DMS79 (cell line): ENCODE results near the gene ABCA3.
"Not testable (repeated sequence)": the region's sequence is repeated elsewhere in the genome, so short reads cannot be mapped to it uniquely, and the experiment has no call there.

Source experiments
- DNase-seq: peaks from one replicate; lab custom pipeline; 2025; lab: John Stamatoyannopoulos, UW

Gene ABCA3

DNA sequence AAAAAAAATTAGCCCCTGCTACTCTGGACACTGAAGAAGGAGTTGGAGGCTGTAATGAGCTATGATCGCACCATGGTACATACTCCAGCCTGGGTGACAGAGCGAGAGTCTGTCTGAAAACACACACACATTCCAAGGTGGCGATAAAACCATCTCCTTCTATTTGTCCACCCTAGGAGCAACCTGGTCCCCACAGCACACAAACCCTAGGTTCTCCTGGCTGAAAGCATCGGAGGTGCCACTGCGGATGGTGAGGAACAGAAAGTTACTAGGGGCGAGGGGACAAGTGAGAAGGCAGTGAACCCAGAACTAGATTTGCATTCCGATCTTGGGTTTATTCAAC, 87.8 kb downstream of the ABCA3 start:
- no peak for DNase-seq

DNA sequence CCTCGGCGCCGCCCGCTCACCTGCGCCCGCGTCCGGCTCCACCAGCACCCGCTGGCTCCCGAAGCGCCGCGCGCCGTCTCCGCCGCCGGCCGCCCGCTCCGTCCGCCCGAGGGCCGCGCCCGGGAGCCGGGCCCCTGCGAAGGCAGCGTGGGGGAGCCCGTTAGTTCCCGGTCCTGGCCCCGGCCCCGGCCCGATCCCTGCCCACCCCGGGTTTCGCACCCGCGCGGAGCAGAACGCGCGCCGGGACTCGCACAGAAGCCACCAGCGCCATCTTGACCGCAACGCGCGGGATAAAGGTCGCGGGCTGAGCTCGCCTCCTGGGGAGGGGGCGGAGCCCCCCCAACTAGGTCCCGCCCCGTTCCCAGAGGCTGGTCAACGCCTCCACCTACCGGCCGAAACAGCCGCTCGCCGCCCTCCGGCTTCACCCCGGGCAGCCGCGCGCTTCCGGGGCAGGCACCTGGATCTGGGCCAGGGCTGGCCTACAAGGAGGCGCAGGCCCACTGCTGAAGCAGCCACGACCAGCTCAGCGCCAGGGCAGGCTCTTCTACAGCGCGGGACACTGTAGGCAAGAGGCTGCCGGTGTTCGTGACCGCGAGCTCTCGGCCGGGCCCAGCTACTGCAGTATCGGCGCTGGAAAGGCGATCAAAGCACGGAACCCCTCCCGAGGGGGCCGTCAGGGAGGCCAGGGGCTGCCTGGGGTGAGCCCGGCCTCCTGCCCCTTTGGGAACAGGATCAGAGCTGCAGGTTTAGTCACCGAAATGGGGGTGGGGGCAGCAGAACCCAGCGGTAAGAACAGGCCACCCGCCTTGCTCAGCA, 89.0 kb downstream of the ABCA3 start, which contains the start of gene ECI1:
ECI1 (minus strand) TSS at position 292 of the 816 bp plus-strand sequence; CDS start at position 271, 21 bp downstream.
- DNase-seq = peak; percentile 81

DNA sequence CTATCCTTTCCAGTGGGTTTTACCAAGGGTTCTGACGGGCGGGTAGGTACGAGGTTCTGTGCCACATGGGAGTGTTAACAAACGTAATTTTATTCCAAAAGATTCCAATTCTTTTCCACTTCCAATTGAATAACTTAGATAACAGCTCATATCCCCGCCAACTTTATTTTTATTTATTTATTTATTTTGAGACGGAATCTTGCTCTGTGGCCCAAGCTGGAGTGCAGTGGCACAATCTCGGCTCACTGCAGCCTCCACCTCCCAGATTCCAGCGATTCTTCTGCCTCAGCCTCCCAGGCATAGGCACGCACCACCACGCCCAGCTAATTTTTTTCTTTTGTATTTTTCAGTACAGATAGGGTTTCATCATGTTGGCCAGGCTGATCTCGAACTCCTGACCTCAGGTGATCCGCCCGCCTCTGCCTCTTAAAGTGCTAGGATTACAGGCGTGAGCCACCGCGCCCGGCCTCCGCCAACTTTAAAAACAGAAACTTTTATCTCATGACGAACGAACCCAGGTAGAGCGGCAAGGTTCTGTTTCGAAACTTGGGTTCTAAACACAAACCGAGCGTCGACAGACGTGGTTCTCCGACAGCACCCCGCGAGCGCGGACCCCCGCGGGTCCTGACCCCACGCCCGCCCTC, 89.8 kb downstream of the ABCA3 start:
- no peak for DNase-seq

DNA sequence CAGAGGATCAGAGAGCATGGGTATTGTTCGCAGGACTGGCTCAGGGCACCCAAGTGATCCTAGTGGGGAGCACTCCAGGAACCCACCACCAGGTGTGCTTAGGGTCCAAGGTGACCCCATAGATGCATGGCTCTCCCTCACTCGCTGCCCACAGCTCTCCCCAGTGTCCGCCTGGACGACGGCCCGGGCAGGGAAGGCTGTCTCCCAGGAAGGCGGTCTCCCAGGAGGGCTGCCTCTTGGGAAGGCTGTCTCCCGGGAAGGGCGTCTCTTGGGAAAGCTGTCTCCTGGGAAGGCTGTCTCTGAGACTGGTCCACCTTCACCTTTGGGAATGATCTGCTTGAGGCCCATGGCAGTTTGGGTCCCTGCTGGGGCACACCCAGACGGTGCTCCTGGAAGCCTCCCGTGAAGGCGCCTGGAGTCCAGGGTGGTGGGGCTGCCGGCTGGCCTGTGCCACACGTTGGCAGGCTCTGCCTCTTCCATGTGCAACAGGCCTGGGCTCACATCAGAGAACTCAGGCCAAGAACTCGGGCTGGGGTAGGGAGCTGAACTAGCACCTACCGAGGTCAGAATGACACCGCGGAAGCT, 94.1 kb downstream of the ABCA3 start:
- no peak for DNase-seq

DNA sequence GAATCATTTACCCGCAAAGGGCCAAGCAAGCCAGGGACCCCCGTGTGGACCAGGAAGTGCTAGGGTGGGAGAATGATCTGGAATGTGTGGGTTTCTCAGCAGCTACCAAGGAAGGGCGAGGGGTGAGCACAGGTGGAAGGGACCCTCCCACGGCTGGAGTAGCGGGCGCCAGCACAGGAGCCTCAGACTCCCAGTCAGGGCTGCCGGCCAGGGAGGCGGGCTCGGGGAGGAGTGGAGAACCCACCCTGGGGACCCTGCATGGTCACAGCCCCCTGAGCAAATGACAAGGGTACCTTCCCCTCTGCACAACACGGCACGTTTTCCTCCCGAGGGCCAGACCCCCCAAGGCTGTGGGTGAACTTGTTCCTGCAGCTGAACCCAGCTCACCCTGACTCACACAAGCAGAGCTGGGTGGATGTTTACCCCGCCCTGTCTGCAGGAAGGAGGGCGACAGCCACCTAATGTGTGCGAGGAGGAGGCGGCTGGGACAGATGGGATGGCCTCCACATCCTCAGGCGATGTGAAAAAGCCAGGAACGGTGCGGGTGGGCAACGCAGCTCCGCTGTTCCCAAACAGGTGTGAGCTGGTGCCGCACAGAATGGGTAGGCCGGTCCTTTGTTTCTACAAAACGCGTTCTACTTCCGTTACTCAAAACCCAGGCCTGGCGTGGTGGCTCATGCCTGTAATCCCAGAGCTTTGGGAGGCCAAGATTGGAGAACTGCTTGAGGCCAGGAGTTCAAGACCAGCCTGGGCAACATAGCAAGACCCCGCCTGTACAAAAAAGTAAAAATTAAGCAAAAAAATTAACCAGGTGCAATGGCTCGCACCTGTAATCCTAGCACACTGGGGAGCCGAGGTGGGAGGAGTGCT, 95.4 kb downstream of the ABCA3 start:
- no peak for DNase-seq

DNA sequence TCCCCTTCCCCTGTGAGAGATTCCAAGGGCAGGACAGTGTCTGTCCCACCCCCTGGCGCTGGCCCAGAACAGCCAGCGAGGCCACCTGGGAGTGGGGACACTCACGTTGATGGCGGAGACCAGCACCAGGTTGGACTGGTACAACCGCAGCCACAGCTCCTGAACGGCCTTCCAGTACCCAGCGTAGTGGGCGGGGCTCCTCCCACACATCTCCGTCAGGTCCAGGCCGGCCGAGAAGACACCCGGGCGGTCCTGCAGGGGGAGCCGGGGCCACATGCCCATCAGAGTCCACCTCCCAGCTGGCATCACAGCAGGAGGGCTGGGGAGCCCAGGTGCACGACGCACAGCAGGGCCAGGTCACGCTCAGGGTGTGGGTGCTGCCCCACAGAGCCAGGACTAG, 96.2 kb downstream of the ABCA3 start:
- DNase-seq = no peak

DNA sequence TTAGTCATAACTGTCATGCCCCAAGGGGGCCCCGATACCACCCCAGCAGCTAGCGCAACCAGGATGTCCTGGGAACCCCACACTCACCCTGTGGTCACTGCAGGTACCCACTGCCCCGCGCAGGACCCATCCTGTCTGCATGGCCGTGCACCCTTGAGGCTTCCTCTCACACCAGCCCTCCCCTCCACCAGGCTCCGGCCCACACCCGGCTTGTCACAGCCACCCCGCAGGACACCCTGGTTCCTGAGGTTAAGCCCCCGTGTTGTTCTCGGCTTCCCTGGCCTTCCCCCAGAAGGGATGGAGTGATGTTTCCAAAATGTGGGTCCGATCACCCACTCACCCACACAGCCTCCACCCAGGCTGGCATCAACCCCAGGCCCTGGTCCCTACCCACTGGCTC, 96.7 kb downstream of the ABCA3 start:
- no peak for DNase-seq

DNA sequence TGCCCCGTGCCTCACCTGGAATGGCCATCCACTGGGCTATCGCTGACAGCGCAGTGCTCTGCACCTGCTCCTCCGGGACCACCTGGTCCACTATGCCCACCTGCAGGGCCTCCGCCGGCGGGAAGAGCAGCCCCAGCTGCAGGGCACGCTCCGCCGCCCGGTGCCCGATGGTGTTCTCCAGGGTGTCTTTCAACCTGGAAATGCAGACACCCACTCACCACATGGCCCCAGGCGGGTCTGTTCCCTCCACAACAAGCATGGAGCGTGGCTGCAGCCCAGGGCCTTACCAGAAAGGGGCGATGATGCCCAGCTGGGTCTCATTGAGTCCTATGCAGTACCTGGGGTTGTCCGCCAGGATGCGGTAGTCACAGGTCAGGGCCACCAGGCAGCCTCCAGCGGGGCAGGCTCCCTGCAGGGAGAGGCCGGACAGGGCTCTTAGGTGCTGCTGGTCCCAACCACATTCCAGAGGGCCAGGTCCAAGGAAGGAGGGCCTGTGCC, 97.4 kb downstream of the ABCA3 start:
- no peak for DNase-seq

DNA sequence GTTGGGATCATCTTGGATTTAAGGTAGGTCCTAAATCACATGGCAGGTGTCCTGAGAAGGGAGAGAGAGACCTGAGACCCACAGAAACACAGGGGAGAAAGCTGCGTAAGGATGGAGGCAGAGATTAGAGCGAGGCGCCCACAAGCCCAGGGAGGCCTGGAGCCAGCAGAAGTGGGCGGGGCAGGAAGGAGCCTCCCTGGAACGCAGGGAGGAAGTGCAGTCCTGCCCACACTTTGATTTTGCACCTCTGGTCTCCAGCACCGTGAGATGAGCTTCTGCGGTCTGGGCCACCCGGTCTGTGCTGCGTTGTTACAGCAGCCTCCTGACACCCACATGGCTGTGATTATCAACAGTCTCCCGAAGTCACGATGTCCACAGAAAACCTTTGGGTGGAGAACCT, 97.9 kb downstream of the ABCA3 start:
- DNase-seq = no peak

DNA sequence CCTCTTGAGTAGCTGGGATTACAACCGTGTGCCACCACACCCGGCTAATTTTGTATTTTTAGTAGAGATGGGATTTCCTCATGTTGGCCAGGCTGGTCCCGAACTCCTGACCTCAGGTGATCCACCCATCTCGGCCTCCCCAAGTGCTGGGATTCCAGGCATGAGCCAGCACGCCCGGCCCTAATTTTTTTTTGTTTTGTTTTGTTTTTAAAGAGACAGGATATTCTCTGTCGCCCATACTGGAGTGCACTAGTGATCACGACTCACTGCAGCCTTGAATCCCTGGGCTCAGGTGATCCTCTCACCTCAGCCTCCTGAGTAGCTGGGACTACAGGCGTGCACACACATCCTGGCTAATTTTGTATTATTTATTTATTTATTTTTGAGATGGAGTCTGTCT, 100.2 kb downstream of the ABCA3 start:
- DNase-seq = not testable (repeated sequence)

DNA sequence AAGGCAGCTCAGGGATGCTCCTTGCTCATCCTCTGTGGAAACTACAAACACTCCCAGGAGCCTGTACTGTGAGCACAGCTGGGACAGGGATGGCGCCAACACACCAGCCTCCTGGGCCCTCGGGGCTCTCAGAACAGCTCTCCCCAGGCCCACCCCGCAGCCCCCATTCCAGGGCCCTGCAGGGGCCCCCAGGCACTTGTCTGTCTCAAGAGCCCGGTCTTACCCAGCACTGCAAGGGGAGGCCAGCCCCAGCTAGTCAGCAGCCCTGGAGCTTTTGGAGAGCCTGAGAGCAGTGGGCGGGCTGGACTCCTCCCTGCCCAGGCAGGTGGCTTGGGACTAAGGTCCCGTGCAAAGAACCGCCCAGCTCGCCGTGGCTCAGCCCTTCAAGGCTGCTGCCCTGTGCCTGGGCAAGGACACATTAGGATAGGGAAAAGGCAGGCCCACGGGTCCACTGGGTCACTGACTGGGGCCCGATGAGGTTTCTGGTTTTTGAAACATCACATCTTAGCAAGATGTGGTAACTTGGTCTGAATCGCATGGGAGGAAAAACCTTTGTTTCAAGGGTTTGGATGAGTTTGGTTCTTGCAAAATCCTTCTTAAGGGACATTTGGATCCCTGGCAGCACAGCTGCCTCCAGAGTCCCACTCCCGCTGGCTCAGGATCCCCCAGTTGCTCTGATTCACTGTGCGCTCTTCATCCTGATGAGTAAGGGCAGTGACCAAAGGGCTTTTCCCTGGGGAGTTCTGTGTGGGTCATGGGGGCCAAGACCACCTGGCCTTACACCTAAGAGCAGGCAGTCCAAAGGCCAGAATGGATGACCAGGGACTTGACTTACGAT, 101.5 kb downstream of the ABCA3 start:
- DNase-seq = no peak

DNA sequence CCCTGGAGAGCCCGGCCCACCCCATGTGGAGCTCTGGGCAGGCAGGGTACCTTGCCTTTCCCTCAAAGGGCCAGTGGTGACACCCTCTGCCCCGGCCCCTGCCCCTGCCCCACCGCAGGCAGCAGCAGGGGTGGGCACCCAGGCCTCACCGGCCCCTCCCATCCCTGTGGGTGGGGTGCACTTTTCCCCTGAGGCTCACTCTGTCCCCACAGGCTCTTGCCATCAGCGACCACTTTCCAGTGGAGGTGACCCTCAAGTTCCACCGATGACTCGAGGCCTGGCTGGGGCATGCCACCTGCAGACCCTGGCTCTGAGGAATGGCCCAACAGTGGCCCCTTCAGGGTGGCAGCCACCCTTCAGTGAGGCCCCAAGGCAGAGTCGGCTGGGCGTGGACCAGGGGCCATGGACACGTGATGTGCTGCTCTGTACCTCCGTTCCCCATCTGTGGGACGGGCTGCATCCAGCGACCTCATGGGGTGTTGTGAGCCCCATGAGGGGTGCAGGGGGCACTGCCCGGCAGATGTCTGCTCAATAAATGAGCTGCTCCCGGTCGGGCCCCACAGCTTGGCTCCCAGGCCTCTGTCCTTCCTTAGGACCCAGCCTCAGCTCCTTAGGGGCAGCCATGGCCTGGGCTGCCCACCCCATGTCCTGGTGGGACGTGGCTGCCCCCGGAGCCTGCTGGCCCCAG, 102.2 kb downstream of the ABCA3 start:
- DNase-seq = no peak

DNA sequence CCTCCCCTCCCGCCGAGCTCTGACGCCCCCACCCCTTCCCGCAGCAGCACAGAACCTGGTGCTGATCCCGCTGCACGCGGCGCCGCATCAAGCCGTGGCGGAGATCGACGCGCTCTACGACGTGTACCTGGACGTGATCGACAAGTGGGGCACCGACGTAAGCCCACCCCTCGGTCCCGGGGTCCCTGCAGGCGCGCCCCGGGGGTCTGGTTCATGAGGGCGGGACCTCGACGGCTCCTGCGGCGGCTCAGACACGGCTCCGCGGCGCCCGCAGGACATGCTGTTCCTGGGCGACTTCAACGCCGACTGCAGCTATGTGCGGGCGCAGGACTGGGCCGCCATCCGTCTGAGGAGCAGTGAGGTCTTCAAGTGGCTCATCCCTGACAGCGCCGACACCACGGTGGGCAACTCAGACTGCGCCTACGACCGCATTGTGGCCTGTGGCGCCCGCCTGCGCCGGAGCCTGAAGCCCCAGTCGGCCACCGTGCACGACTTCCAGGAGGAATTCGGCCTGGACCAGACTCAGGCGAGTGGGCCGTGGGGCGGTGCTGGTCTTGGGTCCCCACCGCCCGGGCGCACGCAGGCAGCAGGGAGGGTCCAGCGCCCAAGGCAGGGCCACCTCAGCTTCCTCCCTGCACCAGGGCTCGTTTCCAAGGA, 102.9 kb downstream of the ABCA3 start:
- DNase-seq = no peak

DNA sequence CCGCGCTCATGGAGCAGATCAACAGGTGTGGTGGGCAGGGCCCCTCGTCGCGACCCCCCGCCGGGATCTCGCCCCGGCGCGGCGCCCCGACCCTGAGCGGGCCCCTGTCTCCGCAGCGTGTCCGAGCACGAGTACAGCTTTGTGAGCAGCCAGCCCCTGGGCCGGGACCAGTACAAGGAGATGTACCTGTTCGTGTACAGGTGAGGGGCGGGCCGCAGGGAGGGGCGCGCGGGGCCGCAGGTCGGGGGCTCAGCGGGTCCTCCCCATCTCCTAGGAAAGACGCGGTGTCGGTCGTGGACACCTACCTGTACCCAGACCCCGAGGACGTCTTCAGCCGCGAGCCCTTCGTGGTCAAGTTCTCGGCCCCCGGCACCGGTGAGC, 103.4 kb downstream of the ABCA3 start:
- DNase-seq = no peak

DNA sequence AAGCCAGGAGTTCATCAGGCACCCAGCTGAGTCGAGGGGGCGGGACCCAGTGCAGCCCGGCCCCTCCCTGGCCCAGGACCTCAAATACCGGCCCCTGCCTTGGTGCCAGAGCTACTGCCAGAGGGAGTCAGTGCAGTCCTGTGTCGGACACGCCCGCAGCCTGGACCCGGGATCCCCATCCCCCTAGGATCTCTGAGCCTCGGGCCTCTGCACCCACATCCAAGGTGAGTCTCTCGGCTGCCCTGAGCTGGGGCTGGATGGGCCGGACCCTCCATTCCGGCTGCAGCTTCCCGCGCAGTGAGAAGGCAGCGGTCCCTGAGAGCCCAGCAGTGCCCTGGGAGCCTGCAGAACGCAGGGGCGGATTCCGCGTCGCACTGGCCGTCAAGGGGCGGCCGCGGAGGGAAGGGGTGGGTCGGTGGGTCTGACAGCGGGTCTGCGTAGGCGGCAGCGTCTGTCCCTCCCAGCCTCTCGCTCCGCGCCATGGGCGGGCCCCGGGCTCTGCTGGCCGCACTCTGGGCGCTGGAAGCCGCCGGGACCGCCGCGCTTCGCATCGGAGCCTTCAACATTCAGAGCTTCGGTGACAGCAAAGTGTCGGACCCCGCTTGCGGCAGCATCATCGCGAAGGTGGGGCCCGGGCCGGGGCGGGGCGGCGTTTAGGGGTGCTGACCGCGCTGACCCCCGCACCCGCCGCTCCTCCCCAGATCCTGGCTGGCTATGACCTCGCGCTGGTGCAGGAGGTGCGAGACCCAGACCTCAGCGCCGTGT, 104.0 kb downstream of the ABCA3 start, which contains the start of gene DNASE1L2:
DNASE1L2 (plus strand) TSS at position 108 of the 765 bp plus-strand sequence; CDS start at position 481, 373 bp downstream.
- DNase-seq = no peak

DNA sequence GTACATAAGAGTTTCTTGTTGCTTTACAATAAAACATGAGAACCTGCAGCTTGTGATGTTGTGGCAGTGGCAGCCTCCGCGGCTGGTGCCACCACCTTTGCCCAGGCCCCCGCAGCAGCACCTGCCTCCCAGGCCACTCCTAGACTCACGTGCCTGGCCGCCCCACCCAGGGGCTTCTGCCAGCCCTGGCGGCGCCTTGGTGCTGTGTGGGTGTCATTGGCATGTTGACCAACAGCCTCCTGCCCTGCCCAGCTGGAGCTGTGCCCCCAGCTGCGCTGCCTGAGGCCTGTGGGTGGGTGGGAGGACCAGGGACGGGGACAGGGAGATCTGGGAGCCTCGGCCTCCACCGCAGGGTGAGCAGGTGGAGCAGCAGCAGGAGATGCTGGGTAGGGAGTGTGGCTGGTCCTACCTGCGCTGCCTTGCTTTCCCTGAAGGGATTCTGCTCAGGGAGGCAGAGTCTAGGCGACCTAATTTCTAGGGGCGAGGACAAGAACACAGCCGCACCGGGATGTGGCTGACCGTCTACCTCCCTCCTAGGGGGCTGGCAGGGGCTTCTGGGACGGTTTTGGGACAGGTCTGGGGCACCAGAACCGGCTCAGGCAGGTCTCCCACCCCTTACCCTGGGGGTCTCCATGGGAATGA, 104.7 kb downstream of the ABCA3 start:
- DNase-seq = no peak

DNA sequence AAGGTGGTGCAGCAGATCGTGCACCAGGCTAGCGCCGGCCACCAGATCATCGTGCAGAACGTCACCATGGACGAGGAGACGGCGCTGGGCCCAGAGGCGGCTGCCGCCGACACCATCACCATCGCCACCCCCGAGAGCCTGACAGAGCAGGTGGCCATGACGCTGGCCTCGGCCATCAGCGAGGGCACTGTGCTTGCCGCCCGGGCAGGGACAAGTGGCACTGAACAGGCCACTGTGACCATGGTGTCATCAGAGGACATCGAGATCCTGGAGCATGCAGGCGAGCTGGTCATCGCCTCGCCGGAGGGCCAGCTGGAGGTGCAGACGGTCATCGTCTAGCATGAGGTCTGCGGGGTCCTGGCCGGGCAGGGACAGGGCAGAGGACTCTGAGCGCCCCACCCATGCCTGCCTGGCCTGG, 105.3 kb downstream of the ABCA3 start:
- DNase-seq = no peak

DNA sequence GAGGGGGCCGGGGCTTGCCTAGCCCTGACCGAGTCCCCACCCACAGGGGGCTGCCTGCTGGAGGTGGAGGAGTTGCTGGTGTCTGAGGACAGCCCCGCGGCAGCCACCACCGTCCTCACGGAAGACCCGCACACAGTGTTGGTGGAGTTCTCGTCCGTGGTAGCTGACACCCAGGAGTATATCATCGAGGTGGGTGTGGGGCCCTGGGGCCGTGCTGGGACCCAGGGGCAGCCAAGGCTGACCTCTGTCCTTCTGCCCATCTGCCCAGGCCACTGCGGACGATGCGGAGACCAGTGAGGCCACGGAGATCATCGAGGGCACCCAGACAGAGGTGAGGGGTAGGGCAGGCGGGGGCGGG, 105.7 kb downstream of the ABCA3 start:
- DNase-seq = no peak
